Activated CD8-positive, alpha-beta memory T cell treated with anti-CD3 and anti-CD28 coated beads for 48 hours (primary cell): Measurements from ENCODE around the gene MLYCD.
A peak's percentile ranks its signal among the peaks of the same experiment; 100 is the strongest.

Experiments
- DNase-seq, 3 experiments: peaks; one replicate each; pipeline ENCODE4 v3.0.0-alpha.2; 2020; ENCODE audit warnings: low read depth in 2 of 3, low spot score in 2 of 3

The MLYCD gene

DNA sequence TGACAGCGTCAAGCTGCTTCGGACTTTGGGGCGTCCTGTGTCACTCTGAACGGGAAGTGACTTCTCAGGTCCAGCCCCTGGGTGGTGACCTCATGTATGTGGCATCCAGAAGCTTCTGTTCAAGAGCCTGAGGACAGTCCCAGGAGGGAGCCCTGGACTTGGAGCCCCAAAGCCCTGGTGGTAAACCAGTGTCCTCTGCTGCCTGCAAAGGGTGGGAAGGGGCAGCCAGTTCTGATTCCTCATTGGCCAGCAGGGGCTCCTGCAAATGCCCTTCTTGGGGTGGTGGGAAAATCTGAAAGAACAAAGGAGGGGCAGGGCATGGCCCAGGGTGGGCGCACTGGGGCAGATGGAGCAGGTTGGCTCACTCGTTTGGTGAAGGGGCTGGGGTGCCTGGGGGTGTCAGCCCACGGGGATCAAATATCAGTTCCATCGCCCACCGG is 55.7 kb downstream of the MLYCD start:
- no peak for DNase-seq

DNA sequence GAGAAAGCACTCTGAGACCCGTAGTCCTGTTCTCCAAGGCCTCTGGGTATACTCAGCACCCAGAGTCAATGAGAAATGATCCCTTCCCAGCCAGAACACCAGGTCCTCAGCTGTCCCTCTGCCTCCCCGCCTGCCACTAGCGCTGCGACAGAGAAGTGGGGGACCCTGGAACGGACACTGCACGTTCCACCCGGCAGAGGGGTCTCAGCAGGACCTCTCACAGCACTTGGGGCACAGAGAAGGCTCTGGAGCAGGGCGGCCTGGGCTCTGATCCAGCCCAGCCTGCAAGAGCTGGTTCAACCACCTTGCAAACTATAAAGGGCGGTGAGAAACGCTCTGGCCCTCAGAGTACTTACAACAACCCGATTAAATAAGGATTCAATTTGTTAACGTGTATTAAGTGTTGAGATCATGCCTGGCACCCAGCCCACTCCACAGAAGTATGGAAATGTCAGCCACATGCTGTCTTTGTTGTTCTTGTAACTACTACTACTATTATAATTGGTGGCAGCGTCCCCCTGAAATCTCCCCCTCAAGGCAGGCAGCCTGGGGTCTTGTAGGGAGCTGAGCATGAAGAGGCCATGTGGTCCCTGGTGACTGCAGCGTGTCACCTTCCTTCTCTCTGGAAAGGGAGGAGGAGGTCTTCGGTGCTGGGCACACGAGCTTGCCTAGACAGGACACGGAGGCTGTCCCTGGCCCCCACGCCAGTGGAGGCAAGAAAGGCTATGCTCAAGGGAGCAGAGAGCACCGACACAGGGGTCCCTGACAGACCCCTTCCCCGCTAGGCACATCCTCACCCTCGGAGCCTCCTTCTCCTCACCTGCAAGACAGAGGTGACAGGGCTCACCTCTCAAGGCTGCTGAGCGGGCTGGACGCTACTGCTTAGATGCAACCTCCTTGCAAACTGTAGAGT is 56.6 kb downstream of the MLYCD start:
- no peak for DNase-seq

DNA sequence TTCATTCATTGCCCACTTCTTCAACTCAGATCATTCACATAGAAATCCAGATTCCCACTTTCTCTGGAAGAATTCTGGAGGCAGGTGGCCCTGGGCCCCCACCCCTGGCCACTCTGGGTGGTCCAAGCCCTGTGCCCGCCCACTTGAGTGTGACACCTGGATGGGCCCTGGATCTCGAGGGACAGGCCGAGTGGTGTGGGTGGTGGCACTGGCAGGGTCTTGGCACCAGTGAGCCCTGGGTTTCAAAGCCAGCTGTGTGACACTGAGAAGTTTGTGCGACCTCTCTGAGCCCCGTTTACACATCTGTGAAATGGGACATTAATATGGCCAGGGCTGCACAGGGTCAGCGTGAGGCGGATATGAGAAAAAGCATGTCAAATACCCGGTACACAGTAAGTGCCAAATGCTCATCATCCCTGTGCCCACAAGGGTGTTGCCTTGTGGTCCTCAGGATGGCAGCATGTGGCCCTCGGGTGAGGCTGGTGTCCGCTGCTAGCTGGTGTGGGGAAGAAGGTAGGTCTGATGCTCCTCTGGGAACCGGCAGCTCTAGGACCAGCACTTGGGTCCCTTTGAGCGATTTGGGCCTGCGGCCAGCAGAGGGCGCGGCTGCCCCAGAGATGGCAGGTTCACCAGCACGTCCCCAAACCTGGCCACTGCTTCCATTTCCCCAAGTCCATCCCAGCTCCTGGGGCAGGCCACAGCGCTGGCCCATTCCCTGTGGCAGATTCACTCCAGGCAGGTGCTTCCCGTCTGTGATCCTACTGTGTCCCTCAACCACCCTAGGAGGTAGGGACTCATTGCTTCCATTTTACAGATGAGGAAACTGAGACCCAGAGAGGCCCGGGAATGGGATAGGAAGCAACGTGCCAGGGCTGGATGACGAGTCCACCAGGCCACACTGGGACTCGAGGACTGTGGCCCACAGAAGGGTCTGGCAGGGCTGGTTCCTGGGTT is 57.7 kb downstream of the MLYCD start:
- DNase-seq = peak; percentile 46 to 61 (median 60)

DNA sequence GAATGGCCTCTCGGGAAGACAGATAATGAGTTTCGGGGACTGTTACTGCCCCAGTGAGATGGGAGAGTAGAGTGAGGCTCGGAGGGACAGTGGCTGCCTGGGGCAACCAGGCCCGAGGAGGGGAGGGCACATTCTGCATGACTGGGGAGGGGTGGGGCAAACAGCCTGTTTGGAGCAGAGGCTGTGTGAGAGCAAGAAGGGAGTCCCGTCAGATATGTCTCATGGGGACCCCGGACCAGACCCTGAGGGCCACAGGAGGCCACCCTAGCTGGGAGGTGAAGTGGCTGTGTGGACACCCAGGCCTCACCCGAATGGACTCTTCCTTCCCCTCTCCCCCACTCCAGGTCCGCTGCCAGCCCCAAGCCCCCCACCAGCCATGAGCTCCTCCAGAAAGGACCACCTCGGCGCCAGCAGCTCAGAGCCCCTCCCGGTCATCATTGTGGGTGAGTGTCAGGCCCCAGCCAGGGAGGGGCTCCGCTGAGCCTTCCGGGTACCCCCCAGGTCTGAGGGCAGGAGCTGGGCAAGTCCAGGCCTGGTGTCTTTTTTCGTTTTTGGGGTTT is 58.5 kb downstream of the MLYCD start:
- DNase-seq = no peak

DNA sequence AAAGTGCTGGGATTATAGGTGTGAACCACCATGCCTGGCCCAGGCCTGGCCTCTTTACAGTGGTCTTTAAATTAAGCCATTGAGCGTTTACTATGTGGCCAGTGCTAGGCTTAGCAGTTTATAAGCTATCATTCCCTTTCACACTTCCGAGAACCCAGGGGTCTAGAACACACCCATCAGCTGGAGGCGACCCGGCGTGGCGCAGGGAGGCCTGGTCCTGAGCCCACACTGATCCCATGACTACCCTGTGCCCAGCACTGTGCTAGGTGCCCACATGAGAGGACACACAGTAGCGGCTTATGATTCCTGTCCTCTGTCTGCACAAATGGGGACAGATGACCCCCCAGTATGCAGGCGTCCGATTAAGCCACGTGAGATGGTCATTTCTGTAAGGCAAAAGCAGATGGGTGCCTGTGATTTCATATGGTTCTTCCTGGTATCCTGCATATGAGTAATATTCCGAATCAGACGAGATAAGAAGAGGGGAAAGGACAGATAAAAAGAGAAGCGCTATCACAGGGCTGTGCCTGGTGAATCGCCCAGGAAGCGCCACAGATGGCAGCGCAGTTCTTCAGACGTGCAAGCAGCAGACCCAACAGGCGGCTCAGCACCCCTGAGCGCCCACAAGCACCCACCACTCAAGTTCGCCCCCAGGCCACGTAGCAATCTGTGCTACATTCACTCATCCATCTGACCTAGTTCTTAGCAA is 59.4 kb downstream of the MLYCD start:
- DNase-seq = no peak

DNA sequence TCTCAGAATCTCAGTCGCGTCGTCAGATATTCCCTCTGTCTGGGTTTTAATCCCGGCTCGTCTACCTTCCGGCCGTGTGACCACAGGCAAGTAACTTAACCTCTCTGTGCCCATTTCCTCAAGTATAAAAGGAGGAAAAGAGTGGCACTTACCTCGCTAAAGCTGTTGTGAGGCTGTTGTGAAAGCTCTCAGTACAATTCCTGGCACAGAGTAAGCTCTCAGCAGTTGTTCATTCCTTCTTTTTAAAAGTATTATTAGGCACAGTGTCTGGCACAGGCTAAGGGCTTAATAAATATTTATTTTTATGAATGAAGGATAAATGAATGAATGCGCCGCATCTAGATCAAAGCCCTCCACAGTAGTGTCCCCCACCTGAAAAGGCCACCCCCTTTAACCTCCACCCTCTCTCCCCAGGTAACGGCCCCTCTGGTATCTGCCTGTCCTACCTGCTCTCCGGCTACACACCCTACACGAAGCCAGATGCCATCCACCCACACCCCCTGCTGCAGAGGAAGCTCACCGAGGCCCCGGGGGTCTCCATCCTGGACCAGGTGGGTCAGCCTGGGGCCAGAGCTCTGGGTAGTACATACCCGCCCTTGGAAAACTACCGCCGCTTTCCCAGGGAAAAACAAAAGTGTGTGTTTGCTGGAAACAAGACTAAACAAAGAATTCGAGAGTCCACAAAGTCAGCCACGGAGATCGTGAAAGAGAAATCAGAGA is 60.1 kb downstream of the MLYCD start:
- no peak for DNase-seq

DNA sequence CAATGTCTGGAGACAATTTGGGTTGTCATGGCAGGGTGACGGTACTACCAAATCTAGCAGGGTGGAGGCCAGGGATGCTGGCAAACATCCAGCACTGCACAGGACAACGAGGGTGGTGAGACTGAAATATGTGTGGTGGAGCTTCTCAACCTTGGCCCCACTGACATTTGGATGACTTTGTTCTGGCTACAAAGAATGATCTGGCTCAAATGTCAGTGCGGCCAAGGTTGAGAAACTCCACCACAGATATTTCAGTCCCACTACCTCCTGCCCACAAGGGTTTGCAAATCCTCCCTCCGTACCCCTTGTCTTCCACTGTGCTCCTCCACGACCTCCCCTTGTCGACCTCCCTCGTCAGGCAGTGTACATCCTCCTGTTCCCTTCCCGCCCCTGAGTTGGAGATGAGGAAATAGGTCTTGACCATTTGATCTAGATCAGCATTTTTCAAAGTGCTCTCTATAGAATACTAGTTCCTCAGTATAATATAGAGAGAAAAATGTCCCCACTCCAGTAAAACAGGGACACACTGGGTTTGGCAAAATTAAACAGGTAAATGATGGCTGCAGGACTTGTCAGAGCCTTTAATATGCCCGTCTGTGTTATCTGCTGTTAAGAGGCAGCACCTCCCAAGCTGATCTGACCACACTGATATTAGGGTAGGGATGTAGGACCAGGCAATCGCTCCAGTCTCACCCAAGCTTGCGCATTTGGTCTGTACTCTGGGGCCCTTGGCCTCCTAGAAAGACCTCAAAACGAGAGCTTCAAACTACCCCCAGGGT is 60.9 kb downstream of the MLYCD start:
- DNase-seq = no peak

DNA sequence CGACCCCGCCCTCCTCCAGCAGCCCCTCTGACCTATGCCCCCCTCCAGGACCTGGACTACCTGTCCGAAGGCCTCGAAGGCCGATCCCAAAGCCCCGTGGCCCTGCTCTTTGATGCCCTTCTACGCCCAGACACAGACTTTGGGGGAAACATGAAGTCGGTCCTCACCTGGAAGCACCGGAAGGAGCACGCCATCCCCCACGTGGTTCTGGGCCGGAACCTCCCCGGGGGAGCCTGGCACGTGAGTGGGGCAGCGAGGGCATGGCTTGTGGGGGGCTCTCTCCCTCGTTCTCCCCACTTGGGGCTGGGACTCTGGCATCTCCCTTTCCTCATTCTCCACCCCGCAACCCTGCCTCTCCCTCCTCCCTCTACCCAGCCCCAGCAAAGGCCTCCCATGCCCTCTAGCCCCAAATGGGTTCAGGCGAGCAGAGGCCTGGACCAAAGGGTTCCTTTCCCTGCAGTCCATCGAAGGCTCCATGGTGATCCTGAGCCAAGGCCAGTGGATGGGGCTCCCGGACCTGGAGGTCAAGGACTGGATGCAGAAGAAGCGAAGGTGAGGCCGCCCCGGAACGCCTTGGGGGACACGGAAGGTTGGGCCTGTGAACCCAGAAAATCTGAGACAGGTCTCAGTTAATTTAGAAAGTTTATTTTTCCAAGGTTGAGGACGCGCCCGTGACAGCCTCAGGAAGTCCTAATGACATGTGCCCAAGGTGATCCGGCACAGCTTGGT is 61.8 kb downstream of the MLYCD start:
- DNase-seq = no peak

DNA sequence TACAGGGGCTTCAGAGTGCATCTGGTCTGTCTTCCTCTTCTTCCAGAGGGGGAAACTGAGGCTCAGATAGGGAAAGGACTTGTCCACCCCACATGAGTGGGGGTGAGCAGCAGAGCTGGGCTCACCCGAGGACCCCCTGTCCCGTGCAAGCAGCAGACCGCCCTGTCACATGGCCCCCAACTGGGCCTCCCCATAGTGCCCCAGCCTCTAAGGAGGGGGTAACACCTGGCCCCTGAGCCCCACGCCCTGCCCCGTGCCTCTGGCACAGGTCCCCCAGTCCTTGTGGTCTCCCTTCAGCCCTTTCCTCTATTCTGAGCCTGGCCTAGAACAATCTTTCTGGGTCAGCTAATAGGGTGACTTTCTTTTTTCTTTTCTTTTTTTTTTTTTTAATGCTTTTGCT is 62.7 kb downstream of the MLYCD start:
- DNase-seq = no peak

DNA sequence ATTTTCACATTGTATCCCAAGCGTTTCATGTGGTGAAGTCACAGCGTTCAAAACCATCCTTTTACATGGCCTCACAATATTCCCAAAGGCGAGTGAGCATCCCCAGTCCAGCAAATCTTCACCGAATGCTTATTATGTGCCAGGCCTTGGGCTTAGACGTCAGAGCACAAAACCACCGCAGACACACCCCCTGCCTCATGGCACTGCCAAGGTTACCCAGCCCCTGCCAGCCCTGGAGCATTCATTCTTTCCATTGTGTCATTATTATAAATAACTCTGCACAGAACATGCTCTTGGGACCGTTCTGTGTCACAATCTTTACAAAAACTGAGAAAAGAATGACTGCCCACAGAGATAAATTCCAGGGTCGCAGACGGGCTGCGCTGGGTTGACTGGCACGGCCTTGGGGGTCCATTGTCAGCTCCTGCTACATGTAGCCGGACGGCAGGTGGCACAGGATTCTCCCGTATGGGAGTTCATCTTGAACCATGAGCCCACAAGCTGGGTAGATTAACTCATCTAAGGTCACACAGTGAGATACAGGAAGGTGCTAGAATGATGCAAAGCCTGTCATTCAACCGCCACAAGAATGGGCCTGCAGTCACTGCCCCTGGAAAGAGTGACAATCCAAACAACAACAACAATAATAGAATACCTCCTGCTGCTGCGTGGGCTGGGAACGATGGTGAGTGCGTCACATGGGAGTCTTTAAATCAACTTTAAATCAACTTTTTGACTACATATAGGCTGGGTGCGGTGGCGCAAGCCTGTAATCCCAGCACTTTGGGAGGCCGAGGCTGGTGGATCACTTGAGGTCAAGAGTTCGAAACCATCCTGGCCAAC is 64.6 kb downstream of the MLYCD start:
- no peak for DNase-seq

DNA sequence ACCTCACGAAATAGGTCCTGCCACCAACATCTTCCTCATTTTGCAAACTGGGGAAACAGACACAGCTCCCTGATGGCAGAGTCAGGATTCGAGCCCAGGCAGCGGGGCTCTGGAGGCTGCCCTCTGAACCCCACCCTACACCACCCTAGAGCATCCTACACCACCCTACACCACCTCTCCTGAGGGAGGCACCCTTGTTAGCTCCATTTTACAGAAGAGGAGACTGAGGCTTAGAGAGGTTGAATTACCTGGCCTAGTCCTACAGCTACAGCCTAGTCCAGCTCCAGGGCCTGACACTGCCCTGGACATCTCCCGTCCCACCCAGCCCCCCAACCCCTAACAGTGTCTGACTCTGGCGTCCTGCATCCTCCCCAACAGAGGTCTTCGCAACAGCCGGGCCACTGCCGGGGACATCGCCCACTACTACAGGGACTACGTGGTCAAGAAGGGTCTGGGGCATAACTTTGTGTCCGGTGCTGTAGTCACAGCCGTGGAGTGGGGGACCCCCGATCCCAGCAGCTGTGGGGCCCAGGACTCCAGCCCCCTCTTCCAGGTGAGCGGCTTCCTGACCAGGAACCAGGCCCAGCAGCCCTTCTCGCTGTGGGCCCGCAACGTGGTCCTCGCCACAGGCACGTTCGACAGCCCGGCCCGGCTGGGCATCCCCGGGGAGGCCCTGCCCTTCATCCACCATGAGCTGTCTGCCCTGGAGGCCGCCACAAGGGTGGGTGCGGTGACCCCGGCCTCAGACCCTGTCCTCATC is 65.9 kb downstream of the MLYCD start:
- DNase-seq = no peak

DNA sequence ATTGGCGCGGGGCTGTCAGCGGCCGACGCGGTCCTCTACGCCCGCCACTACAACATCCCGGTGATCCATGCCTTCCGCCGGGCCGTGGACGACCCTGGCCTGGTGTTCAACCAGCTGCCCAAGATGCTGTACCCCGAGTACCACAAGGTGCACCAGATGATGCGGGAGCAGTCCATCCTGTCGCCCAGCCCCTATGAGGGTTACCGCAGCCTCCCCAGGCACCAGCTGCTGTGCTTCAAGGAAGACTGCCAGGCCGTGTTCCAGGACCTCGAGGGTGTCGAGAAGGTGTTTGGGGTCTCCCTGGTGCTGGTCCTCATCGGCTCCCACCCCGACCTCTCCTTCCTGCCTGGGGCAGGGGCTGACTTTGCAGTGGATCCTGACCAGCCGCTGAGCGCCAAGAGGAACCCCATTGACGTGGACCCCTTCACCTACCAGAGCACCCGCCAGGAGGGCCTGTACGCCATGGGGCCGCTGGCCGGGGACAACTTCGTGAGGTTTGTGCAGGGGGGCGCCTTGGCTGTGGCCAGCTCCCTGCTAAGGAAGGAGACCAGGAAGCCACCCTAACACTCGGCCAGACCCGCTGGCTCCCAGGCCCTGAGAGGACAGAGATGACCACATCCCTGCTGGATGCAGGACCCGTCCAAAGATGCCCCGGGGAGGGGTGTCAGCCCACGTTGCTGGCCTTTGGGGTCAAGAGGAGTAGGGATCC is 66.7 kb downstream of the MLYCD start:
- no peak for DNase-seq

DNA sequence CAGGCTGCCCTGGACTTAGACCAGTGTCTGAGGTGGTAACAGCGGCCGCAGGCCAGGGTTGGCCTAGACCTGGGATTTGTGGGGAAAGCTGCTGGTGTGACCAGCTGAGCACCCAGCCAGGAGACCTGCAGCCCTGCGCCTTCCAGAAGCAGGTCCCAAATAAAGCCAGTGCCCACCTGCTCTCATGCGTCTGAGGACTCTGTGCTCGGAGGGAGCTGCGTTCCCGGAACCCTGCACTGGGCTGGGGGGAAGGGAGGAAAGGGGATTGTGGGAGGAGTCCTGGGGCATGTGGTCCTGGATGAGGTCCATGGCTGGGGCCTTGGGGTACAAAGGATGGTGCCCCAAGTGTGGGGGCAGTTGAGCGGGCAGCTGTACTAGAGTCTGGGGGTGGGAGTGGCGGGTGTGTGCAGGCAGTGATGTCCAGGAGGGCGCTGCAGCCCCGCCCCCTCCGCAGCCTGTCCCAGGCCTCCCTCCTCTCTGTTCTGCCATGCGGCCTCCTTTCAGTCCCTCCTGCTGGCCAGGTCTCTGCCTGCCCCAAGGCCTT is 67.3 kb downstream of the MLYCD start:
- DNase-seq = no peak

DNA sequence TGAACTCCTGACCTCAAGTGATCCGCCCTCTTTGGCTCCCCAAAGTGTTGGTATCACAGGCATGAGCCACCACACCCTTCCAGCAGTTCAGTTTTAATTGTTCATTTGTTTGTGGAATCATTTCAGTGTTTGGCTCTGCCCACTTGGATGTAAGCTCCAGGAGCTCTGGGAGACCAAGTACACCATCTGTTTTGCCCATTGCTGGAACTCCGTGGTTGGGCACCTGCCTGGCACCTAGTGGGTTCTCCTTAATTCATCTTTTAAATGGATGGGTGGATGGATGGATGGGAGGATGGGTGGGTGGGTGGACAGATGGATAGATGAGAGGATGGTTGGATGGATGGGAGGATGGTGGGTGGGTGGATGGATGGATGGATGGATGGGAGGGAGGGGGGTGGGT is 68.2 kb downstream of the MLYCD start:
- no peak for DNase-seq

DNA sequence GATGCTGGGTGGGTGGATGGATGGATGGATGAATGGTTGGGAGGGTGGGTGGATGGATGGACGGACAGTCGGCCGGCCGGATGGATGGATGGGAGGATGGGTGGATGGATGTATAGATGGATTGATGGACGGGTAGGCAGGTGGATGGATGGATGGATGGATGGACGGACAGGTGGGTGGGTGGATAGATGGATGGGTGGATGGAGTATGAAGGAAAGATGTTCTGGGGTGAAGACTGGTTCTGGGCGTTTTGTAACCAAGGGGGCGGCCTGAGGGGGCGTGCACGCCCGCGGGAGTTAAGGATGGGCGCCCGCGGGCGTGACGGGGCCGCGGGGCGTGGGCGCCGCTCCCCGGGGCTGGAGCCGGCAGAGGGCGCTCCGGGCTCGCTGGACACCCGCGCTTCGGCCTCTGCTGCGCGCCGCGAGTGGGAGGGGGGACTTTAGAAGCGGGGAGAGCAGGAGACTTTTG is 69.0 kb downstream of the MLYCD start, which contains the start of gene NECAB2:
Gene NECAB2 (plus strand): TSS at position 407 of the 468 bp plus-strand sequence. CDS start 405 bp downstream, outside the sequence.
- DNase-seq = no peak

DNA sequence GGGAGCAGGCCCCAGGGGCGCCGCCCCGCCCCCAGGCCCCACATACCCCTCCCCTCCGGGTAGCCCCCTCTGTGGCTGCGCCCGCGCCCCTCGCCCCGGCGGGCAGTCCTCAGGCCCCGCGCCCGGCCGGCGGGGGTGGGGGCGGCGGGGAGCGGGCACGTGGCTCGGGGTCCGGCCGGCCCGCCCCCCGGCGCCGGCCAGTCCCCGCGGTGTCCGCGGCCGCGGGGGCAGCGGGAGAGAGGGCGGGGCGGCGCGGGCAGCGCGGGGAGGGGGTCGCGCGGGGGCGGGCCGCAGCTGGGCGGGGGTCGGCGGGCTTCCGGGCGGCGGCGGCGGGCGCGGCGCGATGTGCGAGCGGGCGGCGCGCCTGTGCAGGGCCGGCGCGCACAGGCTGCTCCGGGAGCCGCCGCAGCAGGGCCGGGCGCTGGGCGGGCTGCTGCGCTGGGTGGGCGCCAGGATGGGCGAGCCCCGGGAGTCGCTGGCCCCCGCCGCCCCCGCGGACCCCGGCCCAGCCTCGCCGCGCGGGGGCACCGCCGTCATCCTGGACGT is 69.5 kb downstream of the MLYCD start:
- DNase-seq = no peak
